ENCODE measurements around the gene CABCOCO1.
A peak's percentile ranks its signal among the peaks of the same experiment; 100 is the strongest.

The CABCOCO1 gene

DNA sequence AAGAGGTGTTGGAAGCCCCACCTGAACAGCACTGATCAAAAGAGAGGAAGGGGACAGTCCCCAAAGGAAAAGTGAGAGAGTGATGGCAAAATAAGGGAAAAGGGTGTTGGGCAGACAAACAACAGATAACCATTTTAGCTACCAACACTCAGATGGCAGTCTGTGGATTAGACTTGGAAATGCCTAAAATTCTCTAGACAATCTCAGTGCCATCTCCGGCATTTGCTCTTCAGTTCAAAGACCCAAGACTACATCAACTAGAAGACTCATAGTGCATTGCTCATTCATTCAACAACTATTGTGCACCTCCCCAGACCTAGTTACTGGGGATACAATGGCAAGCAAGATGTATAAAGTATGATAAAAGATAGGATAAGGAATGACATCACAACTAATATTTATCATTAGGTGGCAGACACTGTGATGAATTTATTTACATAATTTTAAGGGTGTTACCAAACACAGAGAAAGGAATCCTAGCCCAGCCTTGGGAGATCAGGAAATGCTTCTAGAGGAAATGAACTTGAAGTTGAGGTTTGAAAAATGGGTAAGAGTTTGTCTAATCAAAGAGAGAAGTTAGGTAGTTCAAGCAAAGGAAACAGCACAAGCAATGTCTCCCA lies 129.5 kb downstream of the CABCOCO1 start:
- no peak for DNase-seq

DNA sequence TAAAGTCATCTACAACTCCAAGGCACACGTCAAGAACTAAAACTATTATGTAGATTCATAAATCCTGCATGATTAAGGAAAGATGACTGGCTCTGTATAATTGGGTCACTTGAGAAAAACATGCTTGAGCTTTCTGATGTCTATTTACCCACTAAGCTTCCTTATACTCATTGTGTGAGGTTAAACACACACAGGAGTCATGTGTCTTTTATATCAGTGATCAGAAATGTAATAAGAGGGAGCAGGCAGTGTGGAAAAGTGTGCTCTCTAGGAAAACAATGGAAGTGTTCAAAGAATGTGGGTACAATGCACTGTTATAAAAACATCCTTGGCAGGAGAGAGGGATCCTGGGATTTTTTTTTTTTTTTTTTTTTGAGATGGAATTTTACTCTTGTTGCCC lies 130.2 kb downstream of the CABCOCO1 start:
- DNase-seq: peak; percentile 4

DNA sequence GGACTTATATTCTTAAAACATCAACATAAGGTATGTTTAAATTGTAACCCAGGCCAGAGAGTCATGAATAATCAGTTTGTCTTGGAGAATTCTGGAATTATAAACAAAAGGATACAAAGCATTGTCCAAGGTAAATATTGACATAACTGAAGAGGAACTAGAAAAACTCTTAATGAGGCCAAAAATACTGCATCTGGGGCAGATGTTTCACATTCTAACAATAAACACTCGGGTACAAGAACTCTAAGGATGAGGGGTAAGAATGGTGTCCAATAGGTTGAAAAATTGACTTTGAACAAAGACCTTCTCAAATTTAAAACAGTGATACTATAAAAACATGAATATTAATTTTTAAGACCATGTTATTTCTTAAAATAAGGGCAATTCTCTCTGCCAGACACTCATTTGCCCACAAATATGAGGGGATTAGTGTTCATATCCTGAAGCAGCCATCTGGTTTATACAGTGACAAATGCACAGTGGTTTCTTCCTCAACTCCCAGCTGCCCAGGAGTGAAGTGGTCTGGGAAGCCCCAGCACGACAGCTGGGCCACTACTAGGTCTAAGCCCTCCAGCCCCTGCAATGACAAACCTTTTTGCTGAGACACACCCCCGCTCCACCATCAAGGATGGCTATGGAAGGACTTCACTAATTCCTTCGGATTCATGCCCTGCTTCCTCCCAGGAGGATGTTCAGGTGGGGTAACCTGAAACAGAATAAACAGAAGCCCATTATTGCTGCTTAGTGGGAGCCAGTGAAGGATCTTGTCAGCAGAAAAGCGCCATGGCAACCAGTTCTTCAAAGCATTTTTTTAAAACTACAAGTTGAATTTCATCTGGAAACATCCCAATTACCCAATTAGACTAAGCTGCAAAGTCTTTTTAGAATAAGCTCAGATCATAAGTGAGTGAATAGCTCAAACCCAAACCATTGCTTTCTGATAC lies 131.3 kb downstream of the CABCOCO1 start:
- DNase-seq: peak; percentile 11

GRCh38 chr10:61795147-61795546 lies 132.4 kb downstream of the CABCOCO1 start:
- no peak for DNase-seq

DNA sequence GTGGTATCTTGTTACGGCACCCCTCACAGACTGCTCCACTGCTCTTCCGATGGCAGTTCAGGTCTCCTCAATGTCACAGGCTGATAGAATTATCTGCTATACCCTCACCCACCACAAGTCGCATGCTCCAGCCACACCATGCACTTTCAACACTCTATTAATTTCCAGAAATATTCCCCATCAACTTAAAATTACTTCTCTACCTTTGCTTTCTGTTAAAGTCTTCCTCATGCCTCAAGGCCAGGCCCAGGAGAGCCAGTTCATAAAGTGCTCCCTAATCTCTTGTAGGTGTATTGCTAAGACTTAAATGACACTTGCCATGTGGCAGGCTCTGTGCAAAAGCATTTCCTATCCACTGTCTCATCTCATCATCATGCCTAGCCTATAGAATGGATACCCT lies 132.8 kb downstream of the CABCOCO1 start:
- DNase-seq: no peak

- no peak for DNase-seq
These were observed 134.1 kb downstream of the CABCOCO1 start for GRCh38 chr10:61796785-61797184.

DNA sequence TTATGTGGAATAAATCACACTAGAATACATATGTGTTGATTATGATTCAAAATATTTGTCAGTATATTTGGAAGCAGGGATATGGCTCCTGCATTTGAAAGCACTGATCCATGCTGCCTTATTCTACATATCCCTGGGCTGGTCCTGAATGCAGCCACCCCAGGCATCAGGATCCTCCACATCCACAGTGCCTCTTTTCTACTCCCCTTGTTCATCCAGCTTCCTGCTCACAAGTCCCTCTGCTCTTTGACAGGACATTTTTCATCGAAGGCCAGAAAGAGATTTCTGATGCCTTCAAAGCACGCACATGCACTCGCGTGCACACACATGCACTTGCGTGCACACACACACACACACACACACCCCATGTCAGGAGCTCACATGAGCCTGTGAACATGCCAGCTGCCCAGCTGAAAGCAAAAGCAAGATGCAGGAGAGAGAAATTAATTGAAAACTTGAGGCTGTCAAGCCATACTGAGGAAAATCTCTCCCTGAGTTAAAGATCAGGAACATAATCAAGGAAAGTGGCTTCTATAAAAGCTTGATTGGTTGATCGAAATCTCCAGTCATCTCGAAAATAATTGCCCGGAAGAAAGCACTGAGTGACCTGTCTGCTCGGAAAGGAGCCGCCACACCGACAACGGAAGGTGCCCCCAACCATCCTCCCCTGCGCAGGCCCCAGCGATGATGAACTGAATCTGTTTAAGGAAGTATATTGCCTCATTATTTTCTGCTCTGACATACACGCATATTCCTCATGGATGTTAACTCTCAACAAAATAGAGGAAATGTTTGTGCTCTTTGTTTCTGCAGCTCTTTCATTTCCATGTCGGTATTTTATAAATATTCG lies 134.8 kb downstream of the CABCOCO1 start:
- DNase-seq: no peak

DNA sequence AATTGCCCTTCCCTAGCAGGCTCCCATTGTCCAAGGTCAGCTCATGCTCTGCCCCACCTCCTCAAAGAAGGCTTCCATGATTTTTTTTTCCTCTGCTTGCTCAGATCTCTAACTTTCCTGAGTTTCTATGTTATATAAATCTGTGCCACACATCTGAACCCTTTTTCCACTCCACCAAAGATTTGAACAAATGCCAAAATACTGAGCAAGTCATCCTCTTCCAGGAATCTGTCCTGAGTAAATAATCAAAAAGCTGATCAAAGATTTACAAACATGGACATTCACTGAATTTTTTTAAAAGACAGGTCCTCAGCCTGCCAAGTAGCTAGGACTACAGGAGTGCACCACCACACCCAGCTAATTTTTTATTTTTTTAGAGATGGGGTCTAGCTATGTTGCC lies 136.0 kb downstream of the CABCOCO1 start:
- no peak for DNase-seq

GRCh38 chr10:61801484-61801883 lies 138.8 kb downstream of the CABCOCO1 start:
- DNase-seq: no peak

DNA sequence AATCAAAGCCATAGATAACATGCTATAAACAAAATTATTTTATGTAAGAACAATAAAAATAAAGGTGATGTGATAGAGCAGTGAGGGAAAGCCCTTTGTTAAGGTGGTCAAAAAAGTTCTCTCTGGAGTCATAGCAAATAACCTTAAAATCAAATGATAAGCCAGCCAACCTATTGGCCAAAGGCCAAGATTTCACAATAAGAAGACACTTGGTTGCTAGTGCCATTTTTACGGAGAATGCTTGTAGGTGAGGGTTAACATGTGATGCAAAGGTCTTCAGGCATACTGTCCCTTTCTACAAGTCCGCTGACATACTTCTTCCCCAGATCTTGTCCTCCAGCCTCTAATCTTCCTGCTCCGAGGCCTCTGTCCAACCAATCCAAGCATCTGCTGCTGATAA lies 140.5 kb downstream of the CABCOCO1 start:
- DNase-seq: no peak

GRCh38 chr10:61804414-61804813 lies 141.7 kb downstream of the CABCOCO1 start:
- no peak for DNase-seq

DNA sequence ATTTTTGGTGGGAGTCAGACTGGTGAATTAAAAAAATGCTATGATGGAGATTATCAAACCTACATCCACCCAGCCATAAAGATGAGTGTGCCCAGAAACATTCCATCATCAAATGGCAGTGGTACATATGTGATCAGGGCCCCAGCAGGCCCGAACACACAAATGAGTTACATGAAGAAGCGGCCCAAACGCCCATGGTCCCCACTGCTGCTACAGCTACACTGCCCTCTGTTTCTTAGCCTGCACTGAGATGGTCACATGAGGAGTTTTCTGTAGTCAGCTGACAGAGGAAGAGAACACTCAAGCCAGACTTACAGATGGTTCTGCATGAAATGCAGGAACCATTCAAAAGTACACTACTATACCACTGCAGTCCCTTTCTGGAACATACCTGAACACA lies 142.4 kb downstream of the CABCOCO1 start:
- no peak for DNase-seq

DNA sequence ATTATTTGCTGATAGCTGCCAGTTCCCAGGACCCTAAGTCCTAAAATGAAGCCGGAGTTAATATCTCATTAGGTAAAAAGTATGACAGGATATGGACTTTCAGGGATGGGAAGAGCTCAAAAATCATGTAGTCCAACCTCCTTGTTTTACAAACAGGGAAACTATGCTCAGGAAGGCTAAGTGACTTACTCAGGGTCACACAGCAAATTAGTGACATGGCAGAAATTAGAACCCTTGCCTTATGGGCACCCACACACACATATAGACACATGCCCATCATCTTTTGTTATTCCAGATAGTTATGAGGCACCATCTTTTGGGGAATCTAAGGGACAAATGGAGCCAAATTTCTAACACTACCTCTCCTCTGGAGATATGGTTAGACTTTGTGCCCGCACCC lies 147.5 kb downstream of the CABCOCO1 start:
- DNase-seq: no peak

DNA sequence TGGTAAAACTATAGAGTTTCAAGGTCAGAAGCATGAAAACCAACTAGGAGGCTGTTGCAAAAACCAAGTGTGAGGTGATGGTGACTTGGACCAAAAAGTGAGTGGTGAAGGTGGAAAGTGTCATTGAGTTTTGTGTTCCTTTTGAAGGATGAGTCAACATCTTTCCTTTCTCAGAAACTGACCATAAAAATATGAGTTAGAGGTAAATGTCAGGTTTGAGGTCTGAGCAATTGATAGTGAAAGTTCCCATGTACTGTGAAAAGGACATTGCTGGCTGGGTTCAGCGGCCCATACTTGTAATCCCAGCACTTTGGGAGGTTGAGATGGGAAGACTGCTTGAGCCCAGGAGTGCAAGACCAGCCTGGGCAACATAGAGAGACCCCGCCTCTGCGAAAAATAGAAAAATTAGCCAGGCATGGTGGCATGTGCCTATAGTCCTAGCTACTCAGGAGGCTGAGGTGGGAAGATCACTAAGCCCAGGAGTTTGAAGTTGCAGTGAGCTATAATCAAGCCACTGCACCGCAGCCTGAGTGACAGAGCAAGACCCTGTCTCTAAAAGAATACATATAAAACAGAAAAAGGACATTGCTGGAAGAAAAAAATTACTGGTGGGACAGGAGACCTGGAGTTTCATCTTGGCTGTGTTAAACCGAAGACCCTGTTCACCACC lies 149.5 kb downstream of the CABCOCO1 start:
- DNase-seq: no peak

GRCh38 chr10:61812920-61813319 lies 150.2 kb downstream of the CABCOCO1 start:
- no peak for DNase-seq

DNA sequence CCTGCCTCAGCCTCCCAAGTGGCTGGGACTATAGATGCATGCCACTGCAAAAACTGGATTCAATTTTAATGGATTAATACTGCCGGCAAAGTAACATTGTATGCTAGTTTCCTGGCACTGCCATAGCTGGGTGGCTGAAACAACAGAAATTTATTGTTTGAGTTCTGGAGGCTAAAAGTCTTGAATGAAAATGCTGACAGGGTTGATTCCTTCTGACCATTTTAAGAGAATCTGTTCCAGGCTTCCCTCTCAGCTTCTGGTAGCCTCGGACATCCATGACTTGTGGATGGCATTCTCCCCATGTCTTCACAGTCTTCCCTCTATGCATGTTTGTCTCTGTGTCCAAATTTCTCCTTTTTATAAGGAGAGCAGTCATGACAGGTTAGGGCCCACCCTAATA lies 151.4 kb downstream of the CABCOCO1 start:
- no peak for DNase-seq

DNA sequence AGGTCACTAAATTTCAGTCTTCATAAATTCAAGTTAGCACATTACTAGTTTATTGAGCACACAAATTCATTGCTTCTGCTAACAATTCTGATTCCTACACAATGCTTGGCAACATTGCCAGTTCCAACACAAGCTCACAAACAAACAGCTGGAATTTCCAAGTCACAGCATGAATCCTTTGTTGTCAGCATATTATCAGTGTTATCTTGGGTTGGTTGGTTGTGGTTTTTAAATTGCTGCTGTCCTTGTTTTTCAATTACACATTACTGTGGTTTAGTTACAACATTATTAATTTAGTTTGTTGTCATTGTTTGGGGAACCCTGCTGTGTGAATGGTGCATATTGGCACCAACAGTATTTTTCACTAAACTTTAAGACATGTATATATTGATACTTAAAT lies 152.8 kb downstream of the CABCOCO1 start:
- DNase-seq: no peak

Data from NCI-H774 (cell line).